Kidney tubule cell (primary cell): ENCODE results near the gene R3HDM4.

ENCODE experiments used
- DNase-seq: peaks from one replicate; pipeline ENCODE4 v3.0.0-alpha.2; 2018; ENCODE audit warnings: low spot score

R3HDM4 gene

GRCh38 chr19:873561-874041 lies 39.4 kb downstream of the R3HDM4 start:
- DNase-seq: no peak

GRCh38 chr19:873084-873483 lies 39.9 kb downstream of the R3HDM4 start:
- DNase-seq: no peak

- no peak for DNase-seq
Measured at GRCh38 chr19:872266-872951, 40.6 kb downstream of the R3HDM4 start.

- no peak for DNase-seq
Measured at GRCh38 chr19:871446-872265, 41.4 kb downstream of the R3HDM4 start.

- DNase-seq: no peak
Measured at GRCh38 chr19:870963-871401, 42.0 kb downstream of the R3HDM4 start.

GRCh38 chr19:870314-870713 lies 42.7 kb downstream of the R3HDM4 start:
- no peak for DNase-seq

GRCh38 chr19:869245-870177 lies 43.5 kb downstream of the R3HDM4 start:
- peak; percentile 62 for DNase-seq

GRCh38 chr19:868458-869244 lies 44.4 kb downstream of the R3HDM4 start:
- no peak for DNase-seq

GRCh38 chr19:867855-868457 lies 45.1 kb downstream of the R3HDM4 start:
- no peak for DNase-seq

GRCh38 chr19:867301-867793 lies 45.7 kb downstream of the R3HDM4 start:
- no peak for DNase-seq

GRCh38 chr19:866769-867300 lies 46.2 kb downstream of the R3HDM4 start:
- DNase-seq: no peak

GRCh38 chr19:863315-863620 lies 49.8 kb downstream of the R3HDM4 start:
- no peak for DNase-seq

- peak; percentile 43 for DNase-seq
Measured at GRCh38 chr19:862581-863314, 50.3 kb downstream of the R3HDM4 start.

GRCh38 chr19:861756-862580 lies 51.1 kb downstream of the R3HDM4 start:
- DNase-seq: peak; percentile 39

GRCh38 chr19:861141-861755 lies 51.8 kb downstream of the R3HDM4 start:
- DNase-seq: no peak

GRCh38 chr19:858868-859843 lies 53.9 kb downstream of the R3HDM4 start, which contains the start of gene CFD:
TSS of gene CFD (plus strand) at chr19:859664. CDS start at chr19:859690, 26 bp downstream.
- no peak for DNase-seq

- DNase-seq: no peak
Measured at GRCh38 chr19:858284-858683, 54.7 kb downstream of the R3HDM4 start.
